ENCODE measurements around the gene OAF. TPM values are rescaled to one million over a fixed set of nuclear protein-coding genes. Genes with fewer than 3 reads are reported as not detected.

Gene OAF
- total RNA-seq, 1 experiment from 2014 or later, result 32.3 TPM

- TF ChIP-seq TCF7L2 (IDR thresholded peaks at IDR 0.05; ENCODE audit: borderline replicate concordance, extremely low read depth, insufficient read depth, insufficient read length) (no peak), ZBTB33 (IDR thresholded peaks at IDR 0.05; ENCODE audit: extremely low read depth, insufficient replicate concordance, low read length) (no peak), CEBPB (IDR thresholded peaks at IDR 0.05; ENCODE audit: low read depth) (no peak), CTCF (IDR thresholded peaks at IDR 0.05 in 2 of 3, conservative IDR thresholded peaks at IDR 0.05 in 1 of 3; ENCODE audit: borderline replicate concordance in 1 of 3, insufficient read depth in 1 of 3, low read depth in 2 of 3, low read length in 2 of 3) (no peak), POLR2A (IDR thresholded peaks at IDR 0.05; ENCODE audit: borderline replicate concordance, extremely low read depth, insufficient read depth, insufficient read length) (no peak)
Observed at GRCh38 chr11:120184371-120184945, 26.4 kb upstream of the OAF start (continued).

GRCh38 chr11:120184946-120185705, 25.7 kb upstream of the OAF start:
- DNase-seq (ENCODE audit: low read depth, low spot score), result no peak
- Histone ChIP-seq H3K4me1 (ENCODE audit: control insufficient read depth in 1 of 2, insufficient read depth in 2 of 2, low read length in 2 of 2) (peaks cover 0 to 16% of the 10 kb centered on the region in 2 experiments; a peak in 1 of 4 replicates), H2AFZ (ENCODE audit: low read depth, low read length, poor library complexity, severe bottlenecking) (no peak overlapping the region), H3K9me3 (ENCODE audit: control insufficient read depth in 1 of 2, insufficient read depth in 1 of 2, low read depth in 1 of 2, low read length in 2 of 2) (no peaks in the 10 kb centered on the region), H3K9me2 (ENCODE audit: insufficient read depth) (no peaks in the 10 kb centered on the region), H3K79me2 (ENCODE audit: insufficient read depth, low read length) (no peaks in the 10 kb centered on the region), H4K20me1 (ENCODE audit: insufficient read depth) (no peaks in the 10 kb centered on the region), H3K9ac (ENCODE audit: low read length) (no peak overlapping the region), H3K36me3 (ENCODE audit: control insufficient read depth in 1 of 2, insufficient read depth in 2 of 2, low read length in 2 of 2) (no peaks in the 10 kb centered on the region), H3K4me2 (ENCODE audit: low read length) (no peak overlapping the region), H3K4me3 (replicated peaks in 1 of 2; ENCODE audit: low read depth in 1 of 2, low read length in 2 of 2) (no peak overlapping the region), H3K27me3 (ENCODE audit: insufficient read depth, low read length) (peaks cover under 1% of the 10 kb centered on the region; the same call in 1 of the 2 replicates), H3K27ac (ENCODE audit: low read depth, low read length) (no peak overlapping the region)
- CTCF ChIA-PET, result no interaction called here
- intact Hi-C loops (cut with micrococcal nuclease), result no loop called here
- no TSS peak for BruUV-seq (replicated peaks)
- RAD21 ChIA-PET (ENCODE audit: low non-redundant PET in 1 of 2, low total read pairs in 2 of 2, uncharacterized antibody in 2 of 2, unreplicated experiment in 2 of 2), result no interaction called here
- no peak for ATAC-seq
- POLR2A ChIA-PET, result no interaction called here
- TF ChIP-seq ZFX (IDR thresholded peaks at IDR 0.05), result no peak
- no peak for TF ChIP-seq CEBPB (IDR thresholded peaks at IDR 0.05; ENCODE audit: low read depth)
- TF ChIP-seq EZH2 (IDR thresholded peaks at IDR 0.05), result no peak
- TF ChIP-seq SRF (IDR thresholded peaks at IDR 0.05; ENCODE audit: low read depth), result no peak
- no peak for TF ChIP-seq SIN3A (IDR thresholded peaks at IDR 0.05; ENCODE audit: low read depth)
- TF ChIP-seq YY1 (IDR thresholded peaks at IDR 0.05; ENCODE audit: extremely low read depth, insufficient replicate concordance, low read depth, low read length), result no peak
- TF ChIP-seq TCF7L2 (IDR thresholded peaks at IDR 0.05; ENCODE audit: borderline replicate concordance, extremely low read depth, insufficient read depth, insufficient read length), result no peak
- TF ChIP-seq RAD21 (IDR thresholded peaks at IDR 0.05; ENCODE audit: low read depth), result no peak
- TF ChIP-seq ZNF274 (IDR thresholded peaks at IDR 0.05; ENCODE audit: low read depth, low read length), result no peak
- TF ChIP-seq MAX (IDR thresholded peaks at IDR 0.05), result no peak
- TF ChIP-seq, protein P1, sequence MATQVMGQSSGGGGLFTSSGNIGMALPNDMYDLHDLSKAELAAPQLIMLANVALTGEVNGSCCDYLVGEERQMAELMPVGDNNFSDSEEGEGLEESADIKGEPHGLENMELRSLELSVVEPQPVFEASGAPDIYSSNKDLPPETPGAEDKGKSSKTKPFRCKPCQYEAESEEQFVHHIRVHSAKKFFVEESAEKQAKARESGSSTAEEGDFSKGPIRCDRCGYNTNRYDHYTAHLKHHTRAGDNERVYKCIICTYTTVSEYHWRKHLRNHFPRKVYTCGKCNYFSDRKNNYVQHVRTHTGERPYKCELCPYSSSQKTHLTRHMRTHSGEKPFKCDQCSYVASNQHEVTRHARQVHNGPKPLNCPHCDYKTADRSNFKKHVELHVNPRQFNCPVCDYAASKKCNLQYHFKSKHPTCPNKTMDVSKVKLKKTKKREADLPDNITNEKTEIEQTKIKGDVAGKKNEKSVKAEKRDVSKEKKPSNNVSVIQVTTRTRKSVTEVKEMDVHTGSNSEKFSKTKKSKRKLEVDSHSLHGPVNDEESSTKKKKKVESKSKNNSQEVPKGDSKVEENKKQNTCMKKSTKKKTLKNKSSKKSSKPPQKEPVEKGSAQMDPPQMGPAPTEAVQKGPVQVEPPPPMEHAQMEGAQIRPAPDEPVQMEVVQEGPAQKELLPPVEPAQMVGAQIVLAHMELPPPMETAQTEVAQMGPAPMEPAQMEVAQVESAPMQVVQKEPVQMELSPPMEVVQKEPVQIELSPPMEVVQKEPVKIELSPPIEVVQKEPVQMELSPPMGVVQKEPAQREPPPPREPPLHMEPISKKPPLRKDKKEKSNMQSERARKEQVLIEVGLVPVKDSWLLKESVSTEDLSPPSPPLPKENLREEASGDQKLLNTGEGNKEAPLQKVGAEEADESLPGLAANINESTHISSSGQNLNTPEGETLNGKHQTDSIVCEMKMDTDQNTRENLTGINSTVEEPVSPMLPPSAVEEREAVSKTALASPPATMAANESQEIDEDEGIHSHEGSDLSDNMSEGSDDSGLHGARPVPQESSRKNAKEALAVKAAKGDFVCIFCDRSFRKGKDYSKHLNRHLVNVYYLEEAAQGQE (IDR thresholded peaks at IDR 0.05; ENCODE audit: low read depth), result no peak
- no peak for TF ChIP-seq FOSL1 (IDR thresholded peaks at IDR 0.05; ENCODE audit: low read depth)
- TF ChIP-seq POLR2A (IDR thresholded peaks at IDR 0.05; ENCODE audit: borderline replicate concordance, extremely low read depth, insufficient read depth, insufficient read length), result no peak

Measured in HCT116 (cell line).